ENCODE results near the gene SCGB1C1. TPM values are rescaled to one million over a fixed set of nuclear protein-coding genes. Genes with fewer than 3 reads are reported as not detected.
A peak's percentile ranks its signal among the peaks of the same experiment; 100 is the strongest.

The SCGB1C1 gene
- total RNA-seq, 1 donor from 2014 or later: not detected

GRCh38 chr11:196786-197731 is 4.2 kb downstream of the SCGB1C1 start:
- DNase-seq (ENCODE audit: low spot score): no peak
- Mint-ChIP-seq H3K9me3 (ENCODE audit: unreplicated experiment) (no peaks in the 10 kb centered on the region), H3K4me3 (ENCODE audit: unreplicated experiment) (no peak overlapping the region), H3K36me3 (ENCODE audit: low read depth, unreplicated experiment) (no peaks in the 10 kb centered on the region), H3K27me3 (ENCODE audit: unreplicated experiment) (peaks cover 6% of the 10 kb centered on the region), H3K4me1 (ENCODE audit: unreplicated experiment) (peaks cover 12% of the 10 kb centered on the region), H3K27ac (ENCODE audit: unreplicated experiment) (no peak overlapping the region)
- TF ChIP-seq CTCF (IDR thresholded peaks at IDR 0.05; ENCODE audit: unreplicated experiment): no peak

GRCh38 chr11:197741-198235 is 4.9 kb downstream of the SCGB1C1 start:
- no peak for TF ChIP-seq CTCF (IDR thresholded peaks at IDR 0.05; ENCODE audit: unreplicated experiment)
- Mint-ChIP-seq H3K27me3 (ENCODE audit: unreplicated experiment) (peaks cover 6% of the 10 kb centered on the region), H3K4me3 (ENCODE audit: unreplicated experiment) (peak overlapping the region; percentile 62), H3K9me3 (ENCODE audit: unreplicated experiment) (no peaks in the 10 kb centered on the region), H3K36me3 (ENCODE audit: low read depth, unreplicated experiment) (peaks cover under 1% of the 10 kb centered on the region), H3K27ac (ENCODE audit: unreplicated experiment) (no peak overlapping the region), H3K4me1 (ENCODE audit: unreplicated experiment) (peaks cover 20% of the 10 kb centered on the region)
- no peak for DNase-seq (ENCODE audit: low spot score)

GRCh38 chr11:198236-198806 is 5.4 kb downstream of the SCGB1C1 start:
- no peak for TF ChIP-seq CTCF (IDR thresholded peaks at IDR 0.05; ENCODE audit: unreplicated experiment)
- H3K4me1 Mint-ChIP-seq (ENCODE audit: unreplicated experiment): peaks cover 25% of the 10 kb centered on the region
- H3K27me3 Mint-ChIP-seq (ENCODE audit: unreplicated experiment): peaks cover 6% of the 10 kb centered on the region
- H3K27ac Mint-ChIP-seq (ENCODE audit: unreplicated experiment): no peak overlapping the region
- DNase-seq (ENCODE audit: low spot score): no peak
- H3K9me3 Mint-ChIP-seq (ENCODE audit: unreplicated experiment): no peaks in the 10 kb centered on the region
- H3K36me3 Mint-ChIP-seq (ENCODE audit: low read depth, unreplicated experiment): peaks cover 3% of the 10 kb centered on the region
- peak overlapping the region; percentile 62 for H3K4me3 Mint-ChIP-seq (ENCODE audit: unreplicated experiment)

GRCh38 chr11:199004-199581 is 6.2 kb downstream of the SCGB1C1 start:
- Mint-ChIP-seq H3K27me3 (ENCODE audit: unreplicated experiment) (peaks cover 6% of the 10 kb centered on the region), H3K36me3 (ENCODE audit: low read depth, unreplicated experiment) (peaks cover 8% of the 10 kb centered on the region), H3K4me1 (ENCODE audit: unreplicated experiment) (peaks cover 31% of the 10 kb centered on the region), H3K27ac (ENCODE audit: unreplicated experiment) (peak overlapping the region; percentile 36), H3K4me3 (ENCODE audit: unreplicated experiment) (no peak overlapping the region), H3K9me3 (ENCODE audit: unreplicated experiment) (no peaks in the 10 kb centered on the region)
- TF ChIP-seq CTCF (IDR thresholded peaks at IDR 0.05; ENCODE audit: unreplicated experiment): no peak
- no peak for DNase-seq (ENCODE audit: low spot score)

Measured in endothelial cell (in vitro differentiated cells).